Measurements from ENCODE around the gene DDX1. TPM values are rescaled to one million over a fixed set of nuclear protein-coding genes. Genes with fewer than 3 reads are reported as not detected.

The DDX1 gene
- total RNA-seq, 4 donors from 2014 or later = 48.7 to 60.0 (median 55.1) TPM

DNA sequence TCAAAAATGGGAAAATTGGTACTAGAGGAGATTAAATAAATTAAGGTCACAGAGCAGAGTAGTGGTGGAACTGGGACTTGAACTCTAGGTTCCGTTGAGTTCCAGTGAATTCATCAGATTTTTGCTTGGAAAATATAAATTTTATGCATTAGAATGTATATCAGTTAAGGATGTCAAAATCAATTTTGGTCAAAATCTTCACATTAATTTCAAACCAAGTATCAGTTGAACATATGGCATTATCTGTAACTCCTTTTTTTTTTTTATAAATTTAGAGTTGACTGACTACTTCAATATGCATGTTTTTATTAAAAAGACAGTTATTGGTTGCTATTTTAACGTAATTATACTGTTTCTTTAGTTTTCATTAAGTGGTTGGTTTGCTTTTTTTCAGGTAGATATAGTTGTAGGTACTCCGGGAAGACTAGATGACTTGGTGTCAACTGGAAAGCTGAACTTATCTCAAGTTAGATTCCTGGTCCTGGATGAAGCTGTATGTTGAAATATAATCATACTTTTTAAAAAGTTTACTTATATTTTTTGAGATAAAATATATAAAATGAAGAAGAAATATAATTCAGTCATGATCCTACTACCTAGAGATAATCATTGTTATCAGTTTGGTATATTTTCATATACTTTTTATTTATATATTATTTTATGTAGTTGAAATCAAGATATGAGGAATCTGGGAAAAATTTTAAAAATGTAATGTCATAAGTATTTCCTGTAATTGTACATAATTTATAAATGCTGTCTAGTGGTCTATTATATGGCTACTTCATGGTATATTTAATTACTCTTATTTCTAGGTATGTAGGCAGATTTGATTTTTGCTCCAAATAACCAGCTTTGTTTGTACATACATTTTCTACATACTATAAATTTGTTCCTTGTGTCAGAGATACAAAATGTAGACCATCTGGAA lies 25.4 kb downstream of the DDX1 start:
- no peak for ATAC-seq (ENCODE audit: low FRiP score)
- DNase-seq (ENCODE audit: low spot score) = no peak
- TF ChIP-seq, protein P1, sequence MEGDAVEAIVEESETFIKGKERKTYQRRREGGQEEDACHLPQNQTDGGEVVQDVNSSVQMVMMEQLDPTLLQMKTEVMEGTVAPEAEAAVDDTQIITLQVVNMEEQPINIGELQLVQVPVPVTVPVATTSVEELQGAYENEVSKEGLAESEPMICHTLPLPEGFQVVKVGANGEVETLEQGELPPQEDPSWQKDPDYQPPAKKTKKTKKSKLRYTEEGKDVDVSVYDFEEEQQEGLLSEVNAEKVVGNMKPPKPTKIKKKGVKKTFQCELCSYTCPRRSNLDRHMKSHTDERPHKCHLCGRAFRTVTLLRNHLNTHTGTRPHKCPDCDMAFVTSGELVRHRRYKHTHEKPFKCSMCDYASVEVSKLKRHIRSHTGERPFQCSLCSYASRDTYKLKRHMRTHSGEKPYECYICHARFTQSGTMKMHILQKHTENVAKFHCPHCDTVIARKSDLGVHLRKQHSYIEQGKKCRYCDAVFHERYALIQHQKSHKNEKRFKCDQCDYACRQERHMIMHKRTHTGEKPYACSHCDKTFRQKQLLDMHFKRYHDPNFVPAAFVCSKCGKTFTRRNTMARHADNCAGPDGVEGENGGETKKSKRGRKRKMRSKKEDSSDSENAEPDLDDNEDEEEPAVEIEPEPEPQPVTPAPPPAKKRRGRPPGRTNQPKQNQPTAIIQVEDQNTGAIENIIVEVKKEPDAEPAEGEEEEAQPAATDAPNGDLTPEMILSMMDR (IDR thresholded peaks at IDR 0.05) = no peak

DNA sequence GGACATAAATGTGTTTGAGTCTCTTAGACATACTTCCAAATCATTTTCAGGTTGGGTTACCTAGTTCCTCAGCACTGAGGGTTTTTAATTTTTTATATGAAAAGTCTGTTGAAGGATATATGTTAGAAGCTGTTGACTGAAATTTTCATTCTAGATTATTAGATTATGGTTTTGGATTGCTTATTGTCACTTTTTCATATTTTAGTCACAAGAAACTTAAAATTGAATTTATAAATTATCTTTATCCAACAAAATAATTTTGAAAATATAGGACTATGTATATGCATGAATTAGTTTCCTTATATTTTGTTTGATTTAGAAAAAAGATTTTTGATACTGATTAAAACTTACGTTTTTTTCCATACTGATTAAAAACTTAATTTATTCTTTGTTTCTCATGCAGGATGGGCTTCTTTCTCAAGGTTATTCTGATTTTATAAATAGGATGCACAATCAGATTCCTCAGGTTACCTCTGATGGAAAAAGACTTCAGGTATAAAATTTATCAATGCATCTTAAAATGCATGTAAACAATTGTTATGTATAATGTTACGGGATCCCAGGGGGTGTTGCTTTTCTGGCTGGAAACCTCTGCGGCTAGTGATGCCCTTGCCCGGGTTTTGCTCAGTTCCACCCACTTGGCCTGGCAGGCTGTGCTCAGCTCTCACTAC lies 26.2 kb downstream of the DDX1 start:
- TF ChIP-seq, protein P1 (IDR thresholded peaks at IDR 0.05) = no peak
- DNase-seq (ENCODE audit: low spot score) = no peak
- no peak for ATAC-seq (ENCODE audit: low FRiP score)

DNA sequence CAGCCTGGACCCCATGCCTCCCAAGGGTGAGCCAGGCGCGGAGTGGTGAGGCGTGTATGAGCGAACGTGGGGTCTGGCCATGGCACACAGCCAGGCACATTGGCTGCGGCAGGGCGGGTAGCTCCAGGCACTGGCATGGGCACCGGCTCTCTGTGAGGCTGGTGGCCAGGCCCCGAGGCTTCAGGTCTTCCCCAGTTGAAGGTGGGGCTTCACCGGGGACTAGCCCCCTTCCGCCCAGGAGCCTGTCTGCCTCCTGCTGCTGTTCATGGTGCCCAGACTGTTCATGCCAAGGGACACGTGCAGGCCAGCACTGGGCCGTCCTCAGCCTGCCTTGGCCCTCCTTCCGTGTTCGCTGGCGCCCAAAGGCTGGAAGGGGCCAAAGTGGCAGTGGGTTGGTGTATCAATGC lies 26.8 kb downstream of the DDX1 start:
- DNase-seq (ENCODE audit: low spot score) (no peak), ATAC-seq (ENCODE audit: low FRiP score) (no peak)
- TF ChIP-seq, protein P1 (IDR thresholded peaks at IDR 0.05) = no peak

DNA sequence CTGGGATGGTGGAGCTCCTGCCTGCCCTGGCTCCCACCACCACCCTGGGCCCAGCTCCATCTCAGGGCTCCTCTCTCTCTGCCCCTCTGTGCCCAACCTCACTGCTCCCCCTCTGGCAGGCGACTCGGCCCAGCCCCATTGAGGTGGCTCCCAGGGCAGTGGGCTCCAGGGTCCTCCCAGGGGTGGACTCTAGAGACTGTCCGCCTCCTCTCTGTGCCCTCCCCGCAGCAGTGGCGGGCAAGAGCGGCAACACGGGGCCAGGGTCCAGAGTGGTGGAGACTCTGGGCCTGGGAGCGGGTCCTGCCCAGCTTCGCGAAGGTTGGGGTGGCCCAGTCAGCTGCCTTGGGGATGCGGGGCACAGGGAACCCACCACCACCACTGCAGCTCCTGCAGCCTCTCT lies 27.4 kb downstream of the DDX1 start:
- DNase-seq (ENCODE audit: low spot score) (no peak), ATAC-seq (ENCODE audit: low FRiP score) (no peak)

DNA sequence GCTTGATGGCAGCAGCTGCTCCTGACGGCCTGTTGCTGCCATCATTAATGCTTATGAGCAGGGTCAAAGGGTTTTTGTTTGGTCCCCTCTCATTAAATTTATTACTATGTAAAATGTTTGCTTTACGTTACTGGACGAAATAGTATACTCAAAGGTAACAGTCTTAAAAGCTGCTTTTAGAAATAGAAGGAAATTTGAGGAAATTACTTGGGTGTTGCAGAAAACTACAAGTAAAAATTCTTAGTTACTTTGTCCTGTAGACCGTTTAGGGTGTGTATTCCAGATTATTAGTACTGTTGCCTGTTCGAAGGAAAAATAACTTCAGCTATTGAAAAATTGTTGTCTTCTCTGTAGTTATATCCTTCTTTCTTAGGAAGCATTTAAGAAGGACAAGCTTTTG lies 27.8 kb downstream of the DDX1 start:
- TF ChIP-seq, protein P1 (IDR thresholded peaks at IDR 0.05) = no peak
- ATAC-seq (ENCODE audit: low FRiP score) (no peak), DNase-seq (ENCODE audit: low spot score) (no peak)

More for the DNA sequence above, 27.4 kb downstream of the DDX1 start:
- TF ChIP-seq, protein P1 (IDR thresholded peaks at IDR 0.05) = no peak

DNA sequence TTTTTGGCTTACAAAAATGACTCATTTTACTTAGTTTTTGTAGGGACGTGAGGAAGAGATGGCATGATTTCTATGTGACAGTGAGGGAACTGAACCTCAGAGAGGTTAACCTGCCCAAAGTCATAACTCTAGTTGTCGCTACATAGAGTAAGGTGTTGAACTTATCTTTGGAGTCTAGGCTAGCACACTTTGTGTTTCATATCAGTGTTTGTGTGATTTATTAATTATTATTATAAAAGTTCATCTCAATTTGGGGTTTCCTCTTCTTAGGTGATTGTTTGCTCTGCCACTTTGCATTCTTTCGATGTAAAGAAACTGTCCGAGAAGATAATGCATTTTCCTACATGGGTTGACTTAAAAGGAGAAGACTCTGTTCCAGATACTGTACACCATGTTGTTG lies 28.3 kb downstream of the DDX1 start:
- TF ChIP-seq, protein P1 (IDR thresholded peaks at IDR 0.05) = no peak
- ATAC-seq (ENCODE audit: low FRiP score) = no peak
- no peak for DNase-seq (ENCODE audit: low spot score)

Measured in omental fat pad (tissue), 4 donors.